Left lung (tissue), 10 donors: Measurements from ENCODE around the gene SSTR1. TPM values are rescaled to one million over a fixed set of nuclear protein-coding genes. Genes with fewer than 3 reads are reported as not detected.

Source experiments
- ATAC-seq: fragments of 200-7000 bp; cut with Tn5 transposase; one replicate; pipeline ENCODE4 v1.9.1; 2020; ENCODE audit warnings: moderate library complexity
- DNase-seq, 4 donors: peaks; one replicate each; pipeline ENCODE4 v3.0.0-alpha.2; 2013 to 2020
- H3K27ac ChIP-seq, 2 donors: fragments of 200-600 bp; sonication (generic) in 1 of 2; one replicate each; pipeline versions ENCODE4 v1.5.0 to v1.8.0; 2020 to 2021
- H3K27me3 ChIP-seq, 2 donors: fragments of 200-600 bp; sonication (generic) in 1 of 2; one replicate each; pipeline versions ENCODE4 v1.5.0 to v1.8.0; 2020 to 2021
- H3K36me3 ChIP-seq, 2 donors: fragments of 200-600 bp; sonication (generic) in 1 of 2; one replicate each; pipeline versions ENCODE4 v1.5.0 to v1.8.0; 2020 to 2021
- H3K4me1 ChIP-seq, 2 donors: fragments of 200-600 bp; one replicate each; pipeline ENCODE4 v1.8.0; 2021
- H3K4me3 ChIP-seq, 2 donors: fragments of 200-600 bp; sonication (generic) in 1 of 2; one replicate each; pipeline versions ENCODE4 v1.5.0 to v1.8.0; 2020 to 2021; ENCODE audit warnings: mild to moderate bottlenecking in 1 of 2
- H3K9me3 ChIP-seq, 2 donors: fragments of 200-600 bp; sonication (generic) in 1 of 2; one replicate each; pipeline versions ENCODE4 v1.5.0 to v1.8.0; 2020 to 2021
- intact Hi-C, 2 donors: fragments of 100-400 bp; cut with DNase I; formaldehyde crosslinking; loops; one replicate each; pipeline versions ENCODE4 v1.11.2 to v1.14.2; 2022
- polyA plus RNA-seq, 6 donors: library from polyadenylated mRNA; unstranded; fragments of 120-200 nt; gene quantifications; one replicate each; pipeline ENCODE4 v1.2.1, GENCODE V29; 2013; ENCODE audit not compliant: insufficient read length in 6 of 6
- total RNA-seq, 2 donors: library from RNA; stranded (reverse); fragmentation: NEBNext Ultra II Directional; extraction: Animal tissue kit (Norgen Biotek cat#: 25700); gene quantifications; one replicate each; pipeline ENCODE4 v1.2.1, GENCODE V29; 2021
- TF ChIP-seq, protein P1 (sequence below), 2 donors: fragments of 200-600 bp; sonication (generic) in 1 of 2; IDR thresholded peaks; one replicate each; pipeline versions ENCODE4 v1.5.0 to v1.8.0; 2021; ENCODE audit warnings: antibody characterized with exemption in 2 of 2
- donor health status: DM: no; HTN: yes; CAD: no.
- donor health status: DM: no; HTN: no; CAD: no.

Gene SSTR1
- total and polyA plus RNA-seq, 8 donors: 1.0 to 6.6 (median 3.1) TPM

DNA sequence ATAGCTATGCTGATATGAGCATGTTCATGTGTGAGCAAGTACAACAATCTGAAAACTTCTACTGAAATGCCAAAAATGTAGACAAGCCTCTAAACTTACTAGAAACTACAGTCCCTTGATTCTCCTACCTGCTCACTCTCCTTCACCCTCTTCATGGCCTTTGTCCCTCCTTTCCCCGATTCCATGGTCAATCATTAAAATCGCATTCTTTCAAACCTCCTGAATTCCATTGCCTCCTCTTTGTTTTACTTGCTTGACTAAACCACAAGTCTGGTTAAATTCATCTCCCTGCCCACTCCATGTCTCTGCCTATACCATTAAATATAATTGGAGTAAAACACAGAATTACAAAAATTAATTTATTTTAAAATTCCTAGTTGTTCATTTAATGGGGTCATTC is 33.0 kb upstream of the SSTR1 start:
- DNase-seq (no peak), ATAC-seq (no peak)
- Histone ChIP-seq H3K9me3 (no peaks in the 10 kb centered on the region), H3K4me3 (no peak overlapping the region), H3K27me3 (no peaks in the 10 kb centered on the region), H3K36me3 (no peaks in the 10 kb centered on the region), H3K4me1 (peaks cover 0 to 3% of the 10 kb centered on the region in 2 donors), H3K27ac (no peak overlapping the region)
- intact Hi-C loops: no loop called here
- TF ChIP-seq, protein P1, sequence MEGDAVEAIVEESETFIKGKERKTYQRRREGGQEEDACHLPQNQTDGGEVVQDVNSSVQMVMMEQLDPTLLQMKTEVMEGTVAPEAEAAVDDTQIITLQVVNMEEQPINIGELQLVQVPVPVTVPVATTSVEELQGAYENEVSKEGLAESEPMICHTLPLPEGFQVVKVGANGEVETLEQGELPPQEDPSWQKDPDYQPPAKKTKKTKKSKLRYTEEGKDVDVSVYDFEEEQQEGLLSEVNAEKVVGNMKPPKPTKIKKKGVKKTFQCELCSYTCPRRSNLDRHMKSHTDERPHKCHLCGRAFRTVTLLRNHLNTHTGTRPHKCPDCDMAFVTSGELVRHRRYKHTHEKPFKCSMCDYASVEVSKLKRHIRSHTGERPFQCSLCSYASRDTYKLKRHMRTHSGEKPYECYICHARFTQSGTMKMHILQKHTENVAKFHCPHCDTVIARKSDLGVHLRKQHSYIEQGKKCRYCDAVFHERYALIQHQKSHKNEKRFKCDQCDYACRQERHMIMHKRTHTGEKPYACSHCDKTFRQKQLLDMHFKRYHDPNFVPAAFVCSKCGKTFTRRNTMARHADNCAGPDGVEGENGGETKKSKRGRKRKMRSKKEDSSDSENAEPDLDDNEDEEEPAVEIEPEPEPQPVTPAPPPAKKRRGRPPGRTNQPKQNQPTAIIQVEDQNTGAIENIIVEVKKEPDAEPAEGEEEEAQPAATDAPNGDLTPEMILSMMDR (IDR thresholded peaks at IDR 0.05): no peak

DNA sequence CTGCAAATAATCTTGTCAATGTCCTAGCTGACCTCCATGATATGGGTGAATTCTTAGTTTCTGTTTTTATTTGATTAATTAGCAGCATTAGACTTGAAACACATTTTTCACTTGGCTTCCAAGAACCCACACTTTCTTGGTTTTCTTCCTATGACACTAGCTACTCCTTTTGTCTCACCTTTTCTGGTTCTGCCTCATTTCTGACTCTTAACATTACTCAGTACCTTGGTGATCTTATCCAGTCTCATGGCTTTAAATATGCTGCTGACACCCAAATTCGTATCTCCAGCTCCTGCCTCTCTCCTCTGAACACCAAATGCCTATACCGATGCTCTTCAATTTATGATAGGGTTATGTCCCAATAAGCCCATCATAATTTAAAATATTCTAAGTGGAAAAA is 32.0 kb upstream of the SSTR1 start:
- Histone ChIP-seq H3K27me3 (no peaks in the 10 kb centered on the region), H3K4me1 (peaks cover 0 to 3% of the 10 kb centered on the region in 2 donors), H3K4me3 (no peak overlapping the region), H3K36me3 (no peaks in the 10 kb centered on the region), H3K9me3 (no peaks in the 10 kb centered on the region), H3K27ac (no peak overlapping the region)
- DNase-seq (no peak), ATAC-seq (no peak)
- TF ChIP-seq, protein P1 (IDR thresholded peaks at IDR 0.05): no peak
- intact Hi-C loops: no loop called here

DNA sequence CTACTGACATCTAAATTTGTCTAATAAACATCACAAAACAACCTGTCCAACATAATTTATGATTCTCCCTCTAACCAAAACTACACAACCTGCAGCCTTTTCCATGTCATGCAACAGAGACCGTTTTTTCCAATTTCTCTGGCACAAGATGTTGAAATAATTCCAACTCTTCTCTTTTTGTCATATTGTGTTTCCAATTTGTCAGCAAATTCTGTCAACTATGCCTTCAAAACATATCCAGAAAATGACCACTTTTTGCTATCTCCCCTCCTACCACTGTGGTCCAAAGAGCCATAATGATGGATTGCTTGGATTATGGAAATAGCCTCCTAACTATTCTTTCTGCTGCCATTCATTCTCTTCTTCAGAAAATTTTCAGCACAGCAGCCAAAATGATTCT is 31.3 kb upstream of the SSTR1 start:
- Histone ChIP-seq H3K4me3 (no peak overlapping the region), H3K27ac (no peak overlapping the region), H3K4me1 (peaks cover 0 to 3% of the 10 kb centered on the region in 2 donors), H3K9me3 (no peaks in the 10 kb centered on the region), H3K36me3 (no peaks in the 10 kb centered on the region), H3K27me3 (no peaks in the 10 kb centered on the region)
- DNase-seq: no peak
- no peak for ATAC-seq
- TF ChIP-seq, protein P1 (IDR thresholded peaks at IDR 0.05): no peak
- intact Hi-C loops: no loop called here

DNA sequence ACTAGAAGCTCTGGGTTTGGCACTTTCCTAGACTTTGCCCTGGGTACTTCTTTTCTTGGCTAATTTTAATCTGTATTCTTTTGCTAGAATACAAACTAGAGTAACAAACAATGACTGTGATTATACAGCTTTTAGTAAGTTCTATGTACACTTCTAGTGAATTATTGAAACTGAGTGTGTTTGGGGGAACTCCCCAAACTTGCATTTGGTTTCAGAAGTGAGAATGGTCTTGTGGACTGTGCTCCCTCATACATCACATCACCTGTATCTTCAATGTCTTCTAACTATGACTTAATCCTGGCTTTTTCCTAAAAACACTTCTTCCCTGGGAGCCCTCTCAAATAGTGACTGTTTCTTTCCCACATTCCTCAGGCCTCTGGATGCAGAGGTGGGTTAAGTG is 23.6 kb upstream of the SSTR1 start:
- Histone ChIP-seq H3K9me3 (no peaks in the 10 kb centered on the region), H3K36me3 (no peaks in the 10 kb centered on the region), H3K4me1 (no peaks in the 10 kb centered on the region), H3K27ac (no peak overlapping the region), H3K4me3 (no peak overlapping the region), H3K27me3 (no peaks in the 10 kb centered on the region)
- TF ChIP-seq, protein P1 (IDR thresholded peaks at IDR 0.05): no peak
- intact Hi-C loops: no loop called here
- DNase-seq: no peak
- ATAC-seq: no peak

DNA sequence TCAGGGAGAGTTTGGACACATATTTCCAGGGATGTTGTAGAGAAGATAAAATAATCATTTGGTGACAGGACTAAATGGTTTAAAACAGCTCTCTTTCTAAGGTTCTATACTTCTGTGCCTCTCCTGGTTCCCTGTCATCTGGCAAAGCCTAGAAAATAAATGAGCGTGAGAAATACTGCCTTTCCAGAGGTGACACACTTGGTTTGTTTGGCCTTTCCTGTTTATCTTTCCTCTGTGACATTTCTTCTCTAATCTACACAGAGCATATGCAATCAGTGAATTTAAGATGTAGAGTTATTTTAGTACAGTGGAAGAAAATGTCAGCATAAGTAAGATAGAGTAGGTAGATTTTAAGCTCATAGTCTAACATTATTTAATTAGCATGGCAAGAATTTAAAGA is 22.0 kb upstream of the SSTR1 start:
- no peaks in the 10 kb centered on the region for H3K36me3 ChIP-seq
- intact Hi-C loops: no loop called here
- H3K4me3 ChIP-seq: no peak overlapping the region
- no peaks in the 10 kb centered on the region for H3K27me3 ChIP-seq
- no peak for DNase-seq
- no peaks in the 10 kb centered on the region for H3K4me1 ChIP-seq
- no peaks in the 10 kb centered on the region for H3K9me3 ChIP-seq
- H3K27ac ChIP-seq: no peak overlapping the region
- TF ChIP-seq, protein P1 (IDR thresholded peaks at IDR 0.05): no peak
- ATAC-seq: no peak
